Endothelial cell of umbilical vein (primary cell): ENCODE data around the gene MDFIC. TPM values are rescaled to one million over a fixed set of nuclear protein-coding genes. Genes with fewer than 3 reads are reported as not detected.

Experiments used
- BruUV-seq: library from RNA; stranded (reverse); fragments of 400-500 nt; replicated peaks from 2 replicates; lab custom pipeline; 2021; lab: Mats Ljungman, UMichigan
- CTCF ChIA-PET: fragments of 300-600, 350-600 bp; sonication (Branson Sonifier 250); formaldehyde crosslinking; loops from one replicate; lab custom pipeline; 2021; ENCODE audit warnings: antibody characterized with exemption, inconsistent platforms; lab: Charles Lee
- POLR2A ChIA-PET: fragments of 300-600, 350-600 bp; sonication (Branson Sonifier 250); formaldehyde crosslinking; loops from one replicate; lab custom pipeline; 2021; ENCODE audit warnings: antibody characterized with exemption, inconsistent platforms; lab: Charles Lee
- DNase-seq: peaks from one replicate; pipeline ENCODE4 v3.0.0-alpha.2; 2011; ENCODE audit warnings: low read depth, low spot score
- FAIRE-seq: peaks from 2 replicates; lab custom pipeline; 2011; peaks lifted over from hg19 to GRCh38; lab: Jason Lieb, UNC
- H2AFZ ChIP-seq: 2 replicates; pipeline ENCODE4 v1.6.0; 2012; ENCODE audit warnings: low read depth, low read length, control low read depth, inconsistent platforms
- H3K27ac ChIP-seq: 2 replicates; pipeline ENCODE4 v1.5.1; 2011; ENCODE audit warnings: low read depth, mild to moderate bottlenecking, control low read depth, low read length, moderate library complexity; ENCODE audit not compliant: insufficient read depth
- H3K27me3 ChIP-seq, 2 experiments: 2 replicates each; pipeline versions ENCODE4 v1.6.0 to v1.6.1; 2011; ENCODE audit warnings: low read length in 2 of 2, mixed read lengths in 1 of 2; ENCODE audit not compliant: control insufficient read depth in 2 of 2, insufficient read depth in 2 of 2
- H3K36me3 ChIP-seq, 2 experiments: 2 replicates in 1 of 2; 3 replicates in 1 of 2; pipeline ENCODE4 v1.5.1; 2011; ENCODE audit warnings: low read length in 2 of 2, mild to moderate bottlenecking in 1 of 2, moderate library complexity in 1 of 2; ENCODE audit not compliant: control insufficient read depth in 2 of 2, insufficient read depth in 2 of 2; ENCODE audit errors: extremely low read depth in 1 of 2
- H3K4me1 ChIP-seq: 3 replicates; pipeline ENCODE4 v1.5.1; 2011; ENCODE audit warnings: mild to moderate bottlenecking, low read length; ENCODE audit not compliant: control insufficient read depth, insufficient read depth; ENCODE audit errors: extremely low read depth
- H3K4me2 ChIP-seq: 2 replicates; pipeline ENCODE4 v1.6.1; 2011; ENCODE audit warnings: low read length, control low read depth, mixed read lengths; ENCODE audit not compliant: insufficient read depth
- H3K4me3 ChIP-seq, 3 experiments: fragments of 200-600 bp in 1 of 3; sonication (generic), shearing (Covaris generic) in 1 of 3; replicated peaks in 1 of 3; 2 replicates each; pipeline ENCODE4 v1.5.1; 2011 to 2016; ENCODE audit warnings: control low read depth in 3 of 3, low read length in 3 of 3, mild to moderate bottlenecking in 2 of 3, inconsistent platforms in 1 of 3, low read depth in 1 of 3, moderate library complexity in 1 of 3; ENCODE audit not compliant: insufficient read depth in 1 of 3
- H3K79me2 ChIP-seq: 2 replicates; pipeline ENCODE4 v1.6.0; 2012; ENCODE audit warnings: low read length, inconsistent platforms; ENCODE audit not compliant: control insufficient read depth, insufficient read depth
- H3K9ac ChIP-seq: replicated peaks from 2 replicates; pipeline ENCODE3; 2011; ENCODE audit warnings: low read length, control low read depth; ENCODE audit not compliant: insufficient read depth; ENCODE audit errors: extremely low read depth
- H3K9me1 ChIP-seq: replicated peaks from 3 replicates; pipeline ENCODE4 v1.6.0; 2011; ENCODE audit warnings: mild to moderate bottlenecking, low read length; ENCODE audit not compliant: control insufficient read depth, insufficient read depth; ENCODE audit errors: extremely low read depth
- H3K9me3 ChIP-seq: replicated peaks from 2 replicates; pipeline ENCODE4 v1.5.1; 2012; ENCODE audit warnings: low read length, inconsistent platforms; ENCODE audit not compliant: control insufficient read depth, insufficient read depth
- H4K20me1 ChIP-seq: replicated peaks from 2 replicates; pipeline ENCODE3; 2011; ENCODE audit warnings: mild to moderate bottlenecking, low read length; ENCODE audit not compliant: control insufficient read depth, insufficient read depth; ENCODE audit errors: extremely low read depth
- EZH2 ChIP-seq: IDR thresholded peaks from 2 replicates; pipeline ENCODE4 v1.6.1; 2012; ENCODE audit warnings: borderline replicate concordance, low read depth, mild to moderate bottlenecking, moderate library complexity, low read length, inconsistent platforms; ENCODE audit not compliant: severe bottlenecking
- JUN ChIP-seq: IDR thresholded peaks from 2 replicates; pipeline ENCODE4 v1.6.1; 2011; ENCODE audit warnings: borderline replicate concordance, low read depth; ENCODE audit not compliant: insufficient read length, insufficient read depth
- MAX ChIP-seq: IDR thresholded peaks from 2 replicates; pipeline ENCODE4 v1.6.1; 2011; ENCODE audit not compliant: insufficient read depth, insufficient read length
- MYC ChIP-seq: IDR thresholded peaks from one replicate; pipeline ENCODE4 v1.6.1; 2011; ENCODE audit warnings: mild to moderate bottlenecking, low read depth, low read length
- POLR2A ChIP-seq: IDR thresholded peaks from 2 replicates; pipeline ENCODE4 v1.6.1; 2012; ENCODE audit warnings: low read depth, mild to moderate bottlenecking, control low read depth, low read length
- POLR2AphosphoS5 ChIP-seq: IDR thresholded peaks from 2 replicates; pipeline ENCODE4 v1.6.1; 2012; ENCODE audit warnings: low read depth, mild to moderate bottlenecking, control low read depth, low read length, moderate library complexity; ENCODE audit not compliant: insufficient read depth
- dilution Hi-C: fragments of 300-500 bp; cut with MboI; formaldehyde crosslinking; loops from one replicate; pipeline ENCODE4 v1.15.0; 2019; ENCODE audit warnings: low sequenced_read_pairs; ENCODE audit not compliant: extremely low pct_ligation_motif_present
- intact Hi-C: fragments of 100-400 bp; cut with micrococcal nuclease; formaldehyde crosslinking; loops from one replicate; pipeline ENCODE4 v1.10.0; 2022
- polyA plus RNA-seq, 4 experiments: library from polyadenylated mRNA; depleted of rRNA in 3 of 4; stranded (reverse) in 3 of 4; unstranded in 1 of 4; fragments of >200 nt; gene quantifications; 2 replicates each; pipeline versions ENCODE4 v1.2.1 to v1.2.3, GENCODE V29; 2011 to 2012; ENCODE audit warnings: missing spikeins in 1 of 4
- total RNA-seq: library from RNA; stranded (reverse); gene quantifications from 2 replicates; pipeline ENCODE4 v1.2.3, GENCODE V29; 2021

MDFIC gene
- total and polyA plus RNA-seq, 2 donors (not counting 3 experiments of a cell fraction or from before 2014, with no cell fraction given) = 6.5 to 14.2 TPM

GRCh38 chr7:114929570-114929969, 7.7 kb downstream of the MDFIC start:
- Histone ChIP-seq H3K27ac (no peak overlapping the region), H3K9ac (no peak overlapping the region), H3K4me2 (no peak overlapping the region), H3K9me3 (no peaks in the 10 kb centered on the region), H3K27me3 (no peaks in the 10 kb centered on the region), H3K4me1 (peaks cover 14% of the 10 kb centered on the region), H3K79me2 (peaks cover 3% of the 10 kb centered on the region), H3K9me1 (no peaks in the 10 kb centered on the region), H4K20me1 (no peaks in the 10 kb centered on the region), H3K4me3 (no peak overlapping the region), H2AFZ (no peak overlapping the region), H3K36me3 (no peaks in the 10 kb centered on the region)
- CTCF ChIA-PET = interaction anchor here (1.6 kb wide), 1 partner anchor 9 kb away, joined by 4 read pairs; no protein-coding TSS in a partner anchor
- intact Hi-C loops = loop anchor here (10.0 kb wide), 1 partner anchor 545 kb away; no protein-coding TSS in a partner anchor
- dilution Hi-C loops = no loop called here
- FAIRE-seq (no peak), DNase-seq (no peak)
- POLR2A ChIA-PET = no interaction called here
- TF ChIP-seq MAX (no peak), POLR2AphosphoS5 (no peak), POLR2A (no peak), JUN (no peak), MYC (no peak)
- no TSS peak for BruUV-seq

- DNase-seq = peak; percentile 43
- Histone ChIP-seq H3K27ac (no peak overlapping the region), H4K20me1 (no peaks in the 10 kb centered on the region), H3K4me1 (peaks cover 14% of the 10 kb centered on the region), H3K27me3 (no peaks in the 10 kb centered on the region), H2AFZ (no peak overlapping the region), H3K36me3 (no peaks in the 10 kb centered on the region), H3K9me1 (no peaks in the 10 kb centered on the region), H3K4me2 (peak overlapping the region; percentile 0), H3K79me2 (peaks cover 3% of the 10 kb centered on the region), H3K9ac (no peak overlapping the region), H3K9me3 (no peaks in the 10 kb centered on the region), H3K4me3 (no peak overlapping the region)
- FAIRE-seq = no peak
- POLR2A ChIA-PET = no interaction called here
- no TSS peak for BruUV-seq
- CTCF ChIA-PET = interaction anchor here (1.6 kb wide), 1 partner anchor 10 kb away, joined by 4 read pairs; no protein-coding TSS in a partner anchor
- TF ChIP-seq EZH2 (no peak), MYC (no peak)
- dilution Hi-C loops = no loop called here
- intact Hi-C loops = no loop called here
These were observed 8.3 kb downstream of the MDFIC start for GRCh38 chr7:114930107-114930661.
